Measurements from ENCODE around the gene ROGDI.

Gene ROGDI

GRCh38 chr16:4814542-4815173 lies 12.2 kb upstream of the ROGDI start:
- no peak overlapping the region for H3K9ac ChIP-seq
- no peaks in the 10 kb centered on the region for H3K9me3 ChIP-seq (ENCODE audit: control insufficient read depth, low read length)
- H3K36me3 ChIP-seq (ENCODE audit: control insufficient read depth, insufficient read depth, low read length) = no peaks in the 10 kb centered on the region
- peak overlapping the region; percentile 14 for H3K4me3 ChIP-seq (ENCODE audit: low read depth, low read length)
- H3K27ac ChIP-seq = peak overlapping the region; percentile 65
- no peaks in the 10 kb centered on the region for H3K79me2 ChIP-seq
- H3K4me1 ChIP-seq = peaks cover 16% of the 10 kb centered on the region
- H3K27me3 ChIP-seq (ENCODE audit: control insufficient read depth, insufficient read depth, low read length) = no peaks in the 10 kb centered on the region
- H2AFZ ChIP-seq = no peak overlapping the region
- peak overlapping the region; percentile 56 for H3K4me2 ChIP-seq (ENCODE audit: low read length)
- TF ChIP-seq CTCF (IDR thresholded peaks at IDR 0.05) = no peak

DNA sequence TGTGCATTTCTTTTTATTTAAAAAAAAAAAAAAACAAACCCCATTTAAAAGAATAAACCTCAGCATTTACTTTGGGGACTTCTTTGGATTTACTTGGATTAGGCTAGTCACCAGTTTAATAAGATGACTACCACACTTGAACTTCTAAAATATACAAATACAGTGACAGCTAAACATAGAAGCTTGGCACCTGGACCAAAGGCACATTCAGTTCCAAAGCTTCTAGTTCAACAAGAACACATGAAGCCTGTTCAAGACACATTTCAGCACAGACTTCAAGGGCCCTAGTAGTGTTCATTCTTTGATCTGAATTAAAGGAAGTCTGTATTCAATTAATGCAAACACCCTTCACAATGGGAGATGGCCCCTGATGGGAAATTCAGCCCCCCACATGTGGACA lies 11.6 kb upstream of the ROGDI start:
- TF ChIP-seq CTCF (IDR thresholded peaks at IDR 0.05) = no peak
- no peak overlapping the region for H3K9ac ChIP-seq
- H3K9me3 ChIP-seq (ENCODE audit: control insufficient read depth, low read length) = no peaks in the 10 kb centered on the region
- no peaks in the 10 kb centered on the region for H3K36me3 ChIP-seq (ENCODE audit: control insufficient read depth, insufficient read depth, low read length)
- H2AFZ ChIP-seq = no peak overlapping the region
- no peaks in the 10 kb centered on the region for H3K79me2 ChIP-seq
- peak overlapping the region; percentile 14 for H3K4me3 ChIP-seq (ENCODE audit: low read depth, low read length)
- peaks cover 16% of the 10 kb centered on the region for H3K4me1 ChIP-seq
- no peaks in the 10 kb centered on the region for H3K27me3 ChIP-seq (ENCODE audit: control insufficient read depth, insufficient read depth, low read length)
- peak overlapping the region; percentile 56 for H3K4me2 ChIP-seq (ENCODE audit: low read length)
- peak overlapping the region; percentile 65 for H3K27ac ChIP-seq

GRCh38 chr16:4813251-4814003 lies 11.0 kb upstream of the ROGDI start:
- Histone ChIP-seq H3K36me3 (ENCODE audit: control insufficient read depth, insufficient read depth, low read length) (no peaks in the 10 kb centered on the region), H2AFZ (no peak overlapping the region), H3K4me2 (ENCODE audit: low read length) (no peak overlapping the region), H3K4me3 (ENCODE audit: low read depth, low read length) (peak overlapping the region; percentile 2), H3K79me2 (no peaks in the 10 kb centered on the region), H3K9ac (no peak overlapping the region), H3K27ac (peak overlapping the region; percentile 65), H3K9me3 (ENCODE audit: control insufficient read depth, low read length) (no peaks in the 10 kb centered on the region), H3K27me3 (ENCODE audit: control insufficient read depth, insufficient read depth, low read length) (no peaks in the 10 kb centered on the region), H3K4me1 (peaks cover 16% of the 10 kb centered on the region)
- no peak for TF ChIP-seq CTCF (IDR thresholded peaks at IDR 0.05)

DNA sequence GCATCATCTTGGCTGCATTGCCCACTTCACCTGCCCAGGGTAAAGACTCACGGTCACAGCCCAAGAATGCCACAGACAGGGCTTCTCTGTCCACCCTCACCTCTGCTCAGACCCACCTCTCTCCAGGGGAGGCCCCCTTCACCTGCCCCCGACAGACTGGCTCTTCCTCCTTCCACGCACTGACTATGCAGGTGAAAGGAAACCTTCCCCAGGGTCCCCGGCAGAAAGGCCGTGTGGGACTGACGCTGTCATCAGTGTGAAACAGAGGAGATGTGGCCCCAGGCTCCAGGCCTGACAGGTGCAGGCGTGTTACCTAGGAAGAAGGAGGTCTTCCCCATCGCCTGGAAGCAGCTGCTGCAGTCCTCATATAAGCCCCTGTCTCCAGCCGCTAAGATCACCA lies 9.3 kb upstream of the ROGDI start:
- Histone ChIP-seq H3K4me2 (ENCODE audit: low read length) (no peak overlapping the region), H3K79me2 (no peaks in the 10 kb centered on the region), H3K9ac (no peak overlapping the region), H3K27ac (no peak overlapping the region), H3K4me1 (peaks cover 16% of the 10 kb centered on the region), H3K36me3 (ENCODE audit: control insufficient read depth, insufficient read depth, low read length) (no peaks in the 10 kb centered on the region), H3K9me3 (ENCODE audit: control insufficient read depth, low read length) (no peaks in the 10 kb centered on the region), H3K4me3 (ENCODE audit: low read depth, low read length) (no peak overlapping the region), H3K27me3 (ENCODE audit: control insufficient read depth, insufficient read depth, low read length) (no peaks in the 10 kb centered on the region), H2AFZ (no peak overlapping the region)
- no peak for TF ChIP-seq CTCF (IDR thresholded peaks at IDR 0.05)
